Measurements from ENCODE around the gene DTYMK.

Gene DTYMK, protein sequence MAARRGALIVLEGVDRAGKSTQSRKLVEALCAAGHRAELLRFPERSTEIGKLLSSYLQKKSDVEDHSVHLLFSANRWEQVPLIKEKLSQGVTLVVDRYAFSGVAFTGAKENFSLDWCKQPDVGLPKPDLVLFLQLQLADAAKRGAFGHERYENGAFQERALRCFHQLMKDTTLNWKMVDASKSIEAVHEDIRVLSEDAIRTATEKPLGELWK

DNA sequence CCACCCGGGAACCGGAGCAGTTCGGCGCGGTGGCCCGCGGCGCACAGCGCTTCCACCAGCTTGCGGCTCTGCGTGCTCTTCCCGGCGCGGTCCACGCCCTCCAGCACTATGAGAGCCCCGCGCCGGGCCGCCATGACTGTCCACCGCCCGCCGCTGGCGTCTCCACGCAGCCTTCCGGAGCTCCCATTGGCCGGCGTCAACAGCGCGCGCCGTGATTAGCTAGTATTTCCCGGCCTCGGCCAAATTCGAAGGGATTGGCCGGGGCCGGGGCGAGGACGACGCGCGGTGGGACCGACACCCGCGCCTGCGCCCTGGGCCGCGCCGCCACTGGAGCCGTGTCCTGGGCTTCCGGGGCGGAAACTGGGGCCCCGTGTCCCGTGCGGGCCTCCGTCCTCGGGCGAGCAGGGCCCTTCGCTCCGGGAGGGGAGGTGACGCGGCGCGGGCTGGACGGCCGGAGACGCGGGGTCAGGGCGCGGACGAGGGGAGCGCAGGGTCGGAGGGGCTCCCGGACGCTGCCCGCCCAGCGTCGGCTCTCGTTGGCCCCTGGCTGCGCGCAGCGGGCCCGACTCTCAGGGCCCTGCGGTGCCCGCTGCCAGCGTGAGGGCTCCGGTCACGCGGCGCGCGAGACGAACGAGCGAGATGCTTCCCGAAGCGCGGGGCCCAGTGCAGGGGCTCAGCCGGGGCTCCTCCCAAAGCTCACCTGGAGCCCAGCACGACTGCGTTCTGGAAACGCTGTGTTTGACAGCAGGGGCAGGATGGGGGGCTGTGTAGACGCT is at the start of gene DTYMK:
TSS of gene DTYMK (minus strand) at position 166 of the 776 bp plus-strand sequence. CDS start at position 134, 32 bp downstream.
- DNase-seq (ENCODE audit: low spot score), result peak; percentile 94

GRCh38 chr2:241736111-241736510 is 49.5 kb upstream of the DTYMK start:
- DNase-seq (ENCODE audit: low spot score), result no peak

DNA sequence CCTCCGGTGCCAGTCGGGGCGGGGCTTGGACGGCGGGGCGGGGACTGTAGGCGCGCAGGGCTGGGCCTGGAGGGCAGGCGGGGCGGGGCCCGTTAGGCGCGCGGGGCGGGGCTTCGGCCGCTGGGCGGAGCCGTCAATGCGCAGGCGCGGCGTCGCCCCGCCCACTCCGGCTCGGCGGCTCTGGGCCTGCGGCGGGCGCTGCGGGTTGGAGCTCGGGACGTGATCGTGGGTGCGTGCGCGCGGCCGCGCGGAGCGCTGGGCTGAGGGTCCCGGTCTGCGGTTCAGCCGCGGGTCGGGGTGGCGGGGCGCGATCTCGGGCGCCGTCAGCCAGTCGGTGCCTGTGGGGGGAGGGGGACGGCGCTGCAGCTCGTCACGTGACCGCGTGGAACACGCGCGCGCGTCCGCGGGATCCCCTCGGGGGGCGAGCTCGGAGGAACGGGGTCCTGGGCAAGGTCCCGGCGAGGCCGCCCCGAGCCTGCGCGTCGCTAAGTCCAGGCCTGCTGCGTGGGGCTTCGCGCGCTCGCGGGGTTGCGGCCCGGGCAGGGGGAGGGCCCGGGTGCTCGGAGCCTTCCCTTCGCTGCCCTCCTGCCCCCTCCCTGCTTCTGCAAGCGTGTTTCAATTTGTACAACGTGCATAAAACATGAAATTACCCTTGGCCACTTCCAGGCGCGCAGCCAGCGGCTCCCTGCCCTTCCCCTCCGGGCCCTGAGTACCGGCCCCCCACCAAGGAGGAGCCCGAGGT is 48.0 kb upstream of the DTYMK start, which contains the start of gene D2HGDH:
TSS of gene D2HGDH (plus strand) at position 164 of the 742 bp plus-strand sequence. CDS start 595 bp downstream, outside the sequence.
- DNase-seq (ENCODE audit: low spot score), result peak; percentile 80

GRCh38 chr2:241734208-241734466 is 47.5 kb upstream of the DTYMK start:
- DNase-seq (ENCODE audit: low spot score), result no peak

DNA sequence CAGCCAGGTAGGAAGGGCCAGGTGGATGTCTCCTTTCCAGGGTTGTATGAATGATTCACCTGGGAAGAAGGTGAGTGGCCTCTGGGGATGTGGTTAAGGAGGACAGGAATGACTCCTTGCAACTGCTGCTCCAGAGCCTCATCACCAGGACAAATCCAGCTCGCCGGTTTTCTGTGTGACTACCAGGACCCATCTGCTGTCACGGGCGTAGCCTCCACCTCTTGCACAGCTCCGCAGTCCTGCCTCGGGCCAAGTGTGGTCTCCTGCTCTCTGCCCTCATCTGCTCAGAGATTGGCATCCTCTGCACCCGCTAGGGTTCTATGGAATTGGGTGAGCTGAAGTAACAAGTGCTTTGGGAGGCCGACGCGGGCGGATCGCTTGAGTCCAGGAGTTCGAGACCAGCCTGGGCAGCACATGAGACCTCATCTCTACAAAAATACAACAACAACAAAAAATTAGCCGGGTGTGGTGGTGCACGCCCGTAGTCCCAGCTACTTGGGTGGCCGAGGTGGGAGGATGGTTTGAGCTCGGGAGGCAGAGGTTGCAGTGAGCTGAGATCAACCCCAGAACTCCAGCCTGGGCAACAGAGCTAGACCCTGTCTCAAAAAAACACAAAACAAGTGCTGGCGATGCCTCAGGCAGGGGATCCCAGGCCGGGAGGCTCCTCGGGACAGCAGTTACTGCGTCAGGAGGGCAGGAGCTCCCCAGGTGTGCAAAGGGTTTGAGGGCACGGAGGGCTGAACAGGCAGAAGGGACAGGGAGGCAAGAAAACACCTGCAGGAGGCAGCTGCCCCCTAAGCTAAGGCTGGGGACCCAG is 47.0 kb upstream of the DTYMK start:
- DNase-seq (ENCODE audit: low spot score), result peak; percentile 7

- DNase-seq (ENCODE audit: low spot score), result peak; percentile 70
These were observed 46.0 kb upstream of the DTYMK start for GRCh38 chr2:241732513-241733186.

DNA sequence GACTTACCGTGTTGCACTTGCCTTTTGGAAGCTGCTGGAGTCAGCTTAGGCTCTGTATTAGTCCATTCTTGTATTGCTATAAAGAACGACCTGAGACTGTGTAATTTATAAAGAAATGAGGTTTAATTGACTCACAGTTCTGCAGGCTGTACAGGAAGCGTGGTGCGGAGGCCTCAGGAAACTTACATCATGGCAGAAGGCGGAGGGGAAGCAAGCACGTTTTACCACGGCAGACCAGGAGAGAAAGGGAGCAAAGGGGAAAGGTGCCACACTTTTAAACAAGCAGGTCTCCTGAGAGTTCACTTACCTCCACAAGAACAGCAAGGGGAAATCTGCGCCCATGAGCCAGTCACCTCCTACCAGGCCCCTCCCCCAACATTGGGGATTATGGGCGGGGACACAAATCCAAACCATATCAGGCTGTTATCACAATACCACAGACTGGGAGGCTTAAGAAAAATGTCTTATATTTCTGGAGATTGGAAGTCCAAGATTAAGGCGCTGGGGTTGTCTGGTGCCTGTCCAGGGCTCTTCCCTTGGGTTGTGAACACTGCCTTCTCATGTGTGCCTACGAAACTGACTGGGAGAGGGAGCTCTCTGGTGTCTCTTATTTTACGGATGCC is 44.2 kb upstream of the DTYMK start:
- no peak for DNase-seq (ENCODE audit: low spot score)

- no peak for DNase-seq (ENCODE audit: low spot score)
These were observed 43.3 kb upstream of the DTYMK start for GRCh38 chr2:241729868-241730267.

- no peak for DNase-seq (ENCODE audit: low spot score)
These were observed 42.0 kb upstream of the DTYMK start for GRCh38 chr2:241728627-241729026.

- DNase-seq (ENCODE audit: low spot score), result no peak
These were observed 41.4 kb upstream of the DTYMK start for GRCh38 chr2:241728000-241728399.

GRCh38 chr2:241726459-241726858 is 39.8 kb upstream of the DTYMK start:
- DNase-seq (ENCODE audit: low spot score), result no peak

DNA sequence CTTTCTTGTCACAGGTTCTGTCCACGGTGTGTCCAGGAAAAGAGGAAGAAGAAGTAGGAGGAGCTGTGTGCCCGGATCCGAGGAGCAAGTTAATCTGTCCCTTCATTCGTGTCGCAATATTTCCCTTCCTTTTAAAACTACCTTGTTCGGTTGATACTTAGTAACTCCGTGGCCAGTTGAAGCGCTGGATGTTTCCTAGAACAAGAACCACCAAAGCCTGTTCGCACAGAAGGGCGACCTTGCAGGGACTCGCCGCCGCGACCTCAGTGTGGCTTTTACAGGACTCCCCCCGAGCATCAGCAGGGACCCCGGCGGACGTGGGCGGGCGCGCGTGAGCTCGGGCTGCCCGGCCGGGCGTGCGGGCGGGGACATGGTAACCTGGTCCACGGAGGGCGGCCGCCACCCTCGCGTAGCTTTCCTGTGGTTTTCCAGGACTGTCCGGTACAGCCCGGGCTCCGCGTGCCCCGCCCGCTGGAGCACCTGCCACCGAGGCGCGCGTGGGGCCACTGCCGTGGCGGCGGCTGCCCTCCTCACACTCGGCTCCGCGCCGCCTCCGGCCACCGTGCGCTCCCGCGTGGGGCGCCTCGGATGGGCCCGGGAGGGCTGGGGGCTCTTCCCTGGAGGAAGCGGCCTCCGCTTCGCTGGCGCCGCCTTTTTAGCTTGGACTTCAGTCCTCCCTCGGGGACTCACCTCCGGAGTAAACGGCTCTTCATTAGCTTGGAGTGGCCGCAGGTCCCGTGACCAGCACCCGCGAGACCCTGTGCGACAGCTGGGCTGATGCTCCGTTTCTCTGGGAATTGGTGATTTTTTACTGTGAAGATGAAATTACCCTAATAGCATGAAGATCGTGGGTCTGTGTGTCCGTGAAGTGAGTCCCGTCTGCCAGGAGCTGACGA is 38.6 kb upstream of the DTYMK start:
- no peak for DNase-seq (ENCODE audit: low spot score)

GRCh38 chr2:241724259-241724974 is 37.8 kb upstream of the DTYMK start:
- DNase-seq (ENCODE audit: low spot score), result no peak

DNA sequence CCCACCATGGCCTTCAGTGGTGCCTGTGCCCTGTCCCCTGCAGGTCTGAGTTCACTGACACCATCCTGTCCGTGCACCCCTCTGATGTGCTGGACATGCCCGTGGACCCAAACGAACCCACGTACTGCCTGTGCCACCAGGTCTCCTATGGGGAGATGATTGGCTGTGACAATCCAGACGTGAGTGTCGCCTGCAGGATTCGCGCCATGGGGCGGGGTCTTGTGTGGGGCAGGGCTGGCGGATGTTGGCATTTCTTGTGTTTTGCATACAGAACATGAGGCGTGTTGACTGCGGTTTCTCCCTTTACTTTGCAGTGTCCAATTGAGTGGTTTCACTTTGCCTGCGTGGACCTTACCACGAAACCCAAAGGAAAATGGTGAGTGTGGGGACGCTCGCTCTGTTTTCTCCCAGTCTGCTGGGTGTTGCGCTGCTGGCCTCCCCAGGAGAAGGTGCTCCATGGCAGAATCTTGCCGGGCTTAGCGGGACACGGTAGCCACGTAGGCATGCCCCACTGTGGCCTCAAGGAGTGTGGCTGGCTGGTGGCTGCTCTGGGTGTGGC is 36.4 kb upstream of the DTYMK start:
- no peak for DNase-seq (ENCODE audit: low spot score)

- DNase-seq (ENCODE audit: low spot score), result no peak
These were observed 35.2 kb upstream of the DTYMK start for GRCh38 chr2:241721852-241722251.

DNA sequence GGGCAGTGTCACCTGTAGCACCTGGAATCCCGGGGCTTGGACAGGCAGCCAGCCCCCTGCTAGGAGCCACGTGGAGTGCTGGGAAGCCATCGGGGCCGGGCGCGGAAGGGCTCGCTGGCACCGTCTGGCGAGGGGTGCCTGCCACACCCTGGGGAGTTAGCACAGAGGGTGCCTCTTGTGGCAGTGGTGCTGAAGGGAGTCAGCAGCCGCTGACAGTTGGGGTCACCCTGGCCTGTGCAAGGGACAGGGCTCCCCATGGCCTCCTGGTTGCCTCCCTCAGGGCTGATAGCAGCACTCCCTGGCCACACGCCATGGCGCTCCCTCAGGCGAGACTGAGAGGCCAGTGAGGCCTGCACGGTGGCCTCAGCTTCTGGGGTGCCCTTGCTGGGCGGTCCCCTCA is 33.9 kb upstream of the DTYMK start:
- no peak for DNase-seq (ENCODE audit: low spot score)

GRCh38 chr2:241720099-241720498 is 33.5 kb upstream of the DTYMK start:
- no peak for DNase-seq (ENCODE audit: low spot score)

GRCh38 chr2:241719093-241719492 is 32.5 kb upstream of the DTYMK start:
- DNase-seq (ENCODE audit: low spot score), result no peak

- no peak for DNase-seq (ENCODE audit: low spot score)
These were observed 22.3 kb upstream of the DTYMK start for GRCh38 chr2:241708879-241709278.
